Measurements from ENCODE around the gene PRR5L.

GRCh38 chr11:36340897-36341296 lies 44.8 kb downstream of the PRR5L start:
- no peak for TF ChIP-seq CTCF (IDR thresholded peaks at IDR 0.05)
- TF ChIP-seq EP300 (IDR thresholded peaks at IDR 0.05) = no peak

All from ovary (tissue), 3 donors.